IMR-90 (cell line): ENCODE data around the gene CPHXL2. TPM values are rescaled to one million over a fixed set of nuclear protein-coding genes. Genes with fewer than 3 reads are reported as not detected.
A peak's percentile ranks its signal among the peaks of the same experiment; 100 is the strongest.

ENCODE experiments used
- ATAC-seq: fragments of 200-7000 bp; cut with Tn5 transposase; 2 replicates; pipeline ENCODE4 v1.9.1; 2020; ENCODE audit warnings: low read depth, mild to moderate bottlenecking, moderate library complexity
- Bru-seq: library from RNA; stranded (reverse); fragments of 400-500 nt; gene quantifications from one replicate; lab custom pipeline; 2021; lab: Mats Ljungman, UMichigan
- BruChase-seq, 2 experiments: library from RNA; stranded (reverse); fragments of 400-500 nt; gene quantifications; one replicate each; lab custom pipeline; 2021; lab: Mats Ljungman, UMichigan
- BruUV-seq: library from RNA; stranded (reverse); fragments of 400-500 nt; replicated peaks from 2 replicates; lab custom pipeline; 2021; lab: Mats Ljungman, UMichigan
- CTCF ChIA-PET: fragments of 300-600 bp; formaldehyde crosslinking; extraction: SDS; loops from one replicate; lab custom pipeline; 2021; ENCODE audit warnings: antibody characterized with exemption; lab: Yijun Ruan, JAX
- POLR2A ChIA-PET: fragments of 300-600 bp; sonication (Branson Sonifier 250); formaldehyde crosslinking; loops from one replicate; lab custom pipeline; 2022; ENCODE audit warnings: antibody characterized with exemption; ENCODE audit not compliant: unreplicated experiment; lab: Charles Lee
- DNase-seq: peaks from one replicate; pipeline ENCODE4 v3.0.0; 2013
- H2AFZ ChIP-seq: replicated peaks from 2 replicates; pipeline ENCODE3; 2013; ENCODE audit warnings: low read length, mild to moderate bottlenecking; ENCODE audit not compliant: poor library complexity
- H2AK5ac ChIP-seq: 2 replicates; pipeline ENCODE4 v1.6.1; 2013; ENCODE audit warnings: low read depth, low read length, inconsistent platforms
- H2AK9ac ChIP-seq: replicated peaks from 2 replicates; pipeline ENCODE3; 2013; ENCODE audit warnings: mild to moderate bottlenecking, low read depth, low read length, moderate library complexity; ENCODE audit not compliant: poor library complexity
- H2BK120ac ChIP-seq: 2 replicates; pipeline ENCODE4 v1.6.1; 2013; ENCODE audit warnings: low read depth, low read length, inconsistent platforms
- H2BK15ac ChIP-seq: 3 replicates; pipeline ENCODE4 v1.6.1; 2013; ENCODE audit warnings: low read depth, low read length, inconsistent platforms
- H2BK20ac ChIP-seq: 2 replicates; pipeline ENCODE4 v1.6.1; 2013; ENCODE audit warnings: low read depth, mild to moderate bottlenecking, inconsistent platforms, low read length, moderate library complexity
- H2BK5ac ChIP-seq: 2 replicates; pipeline ENCODE4 v1.6.1; 2013; ENCODE audit warnings: mild to moderate bottlenecking, low read depth, low read length, inconsistent platforms; ENCODE audit not compliant: poor library complexity, severe bottlenecking
- H3K14ac ChIP-seq: replicated peaks from 2 replicates; pipeline ENCODE4 v1.6.1; 2013; ENCODE audit warnings: low read depth, low read length, inconsistent platforms
- H3K18ac ChIP-seq: 2 replicates; pipeline ENCODE4 v1.6.1; 2013; ENCODE audit warnings: low read depth, low read length, control low read depth
- H3K23ac ChIP-seq: 2 replicates; pipeline ENCODE4 v1.6.1; 2013; ENCODE audit warnings: low read depth, low read length, inconsistent platforms
- H3K27ac ChIP-seq: 2 replicates; pipeline ENCODE4 v1.5.1; 2013; ENCODE audit warnings: mild to moderate bottlenecking, control low read depth, low read length; ENCODE audit not compliant: insufficient read depth
- H3K27me3 ChIP-seq: 2 replicates; pipeline ENCODE4 v1.6.1; 2013; ENCODE audit warnings: low read length; ENCODE audit not compliant: control insufficient read depth, insufficient read depth
- H3K36me3 ChIP-seq: 2 replicates; pipeline ENCODE4 v1.6.1; 2013; ENCODE audit warnings: low read length, mixed read lengths; ENCODE audit not compliant: control insufficient read depth, insufficient read depth
- H3K4ac ChIP-seq: 2 replicates; pipeline ENCODE4 v1.6.1; 2013; ENCODE audit warnings: low read depth, low read length, inconsistent platforms
- H3K4me1 ChIP-seq: 2 replicates; pipeline ENCODE4 v1.6.1; 2013; ENCODE audit warnings: low read length, mixed read lengths; ENCODE audit not compliant: control insufficient read depth, insufficient read depth
- H3K4me2 ChIP-seq: 2 replicates; pipeline ENCODE4 v1.6.1; 2013; ENCODE audit warnings: low read depth, mild to moderate bottlenecking, control low read depth, low read length, moderate library complexity
- H3K4me3 ChIP-seq: 2 replicates; pipeline ENCODE4 v1.5.1; 2013; ENCODE audit warnings: low read depth, mild to moderate bottlenecking, control low read depth, low read length, moderate library complexity; ENCODE audit not compliant: insufficient read depth
- H3K56ac ChIP-seq: 2 replicates; pipeline ENCODE4 v1.6.1; 2013; ENCODE audit warnings: low read length, inconsistent platforms; ENCODE audit not compliant: insufficient read depth; ENCODE audit errors: extremely low read depth
- H3K79me1 ChIP-seq, 2 experiments: 2 replicates each; pipeline ENCODE4 v1.6.1; 2013; ENCODE audit warnings: low read length in 2 of 2, inconsistent platforms in 1 of 2, low read depth in 1 of 2
- H3K9ac ChIP-seq: 2 replicates; pipeline ENCODE4 v1.6.1; 2013; ENCODE audit warnings: low read depth, low read length, control low read depth
- H3K9me1 ChIP-seq: 2 replicates; pipeline ENCODE4 v1.6.1; 2013; ENCODE audit warnings: low read length, inconsistent platforms; ENCODE audit not compliant: insufficient read depth
- H3K9me3 ChIP-seq: 2 replicates; pipeline ENCODE4 v1.6.1; 2013; ENCODE audit warnings: low read length; ENCODE audit not compliant: control insufficient read depth, insufficient read depth
- H4K20me1 ChIP-seq: 2 replicates; pipeline ENCODE4 v1.6.1; 2013; ENCODE audit warnings: low read length, inconsistent platforms; ENCODE audit not compliant: insufficient read depth
- H4K5ac ChIP-seq: 2 replicates; pipeline ENCODE4 v1.6.1; 2013; ENCODE audit warnings: mild to moderate bottlenecking, low read depth, low read length, control low read depth
- H4K8ac ChIP-seq, 2 experiments: 2 replicates each; pipeline ENCODE4 v1.6.1; 2013; ENCODE audit warnings: low read depth in 2 of 2, low read length in 2 of 2, control low read depth in 1 of 2, inconsistent platforms in 1 of 2
- H4K91ac ChIP-seq: 2 replicates; pipeline ENCODE4 v1.6.1; 2013; ENCODE audit warnings: low read depth, low read length, inconsistent platforms; ENCODE audit not compliant: insufficient read depth
- BHLHE40 ChIP-seq: fragments of 150-350 bp; IDR thresholded peaks from 2 replicates; pipeline ENCODE4 v1.6.1; 2016; ENCODE audit warnings: mild to moderate bottlenecking, low read depth, low read length
- CEBPB ChIP-seq: IDR thresholded peaks from 2 replicates; pipeline ENCODE4 v1.6.1; 2012; ENCODE audit warnings: low read depth, low read length, improper control_type of control experiment
- CHD1 ChIP-seq: IDR thresholded peaks from 2 replicates; pipeline ENCODE4 v1.6.1; 2012; ENCODE audit warnings: low read depth, low read length, improper control_type of control experiment
- FOS ChIP-seq: fragments of 150-350 bp; IDR thresholded peaks from 2 replicates; pipeline ENCODE4 v1.6.1; 2016; ENCODE audit warnings: low read depth, low read length
- MAFK ChIP-seq: IDR thresholded peaks from 2 replicates; pipeline ENCODE4 v1.6.1; 2012; ENCODE audit warnings: low read depth, low read length, improper control_type of control experiment
- MAZ ChIP-seq: IDR thresholded peaks from 2 replicates; pipeline ENCODE4 v1.6.1; 2012; ENCODE audit warnings: low read depth, mild to moderate bottlenecking, low read length, improper control_type of control experiment, moderate library complexity, borderline replicate concordance
- NFE2L2 ChIP-seq: fragments of 150-350 bp; IDR thresholded peaks from 2 replicates; pipeline ENCODE4 v1.6.1; 2016; ENCODE audit warnings: low read depth, mild to moderate bottlenecking, low read length
- POLR2A ChIP-seq: IDR thresholded peaks from 2 replicates; pipeline ENCODE4 v1.6.1; 2012; ENCODE audit warnings: mild to moderate bottlenecking, low read depth, low read length
- RAD21 ChIP-seq: IDR thresholded peaks from 2 replicates; pipeline ENCODE4 v1.6.1; 2012; ENCODE audit warnings: low read length, improper control_type of control experiment
- RCOR1 ChIP-seq: IDR thresholded peaks from 2 replicates; pipeline ENCODE4 v1.6.1; 2012; ENCODE audit warnings: mild to moderate bottlenecking, low read length, improper control_type of control experiment; ENCODE audit not compliant: insufficient replicate concordance
- RFX5 ChIP-seq: IDR thresholded peaks from 2 replicates; pipeline ENCODE4 v1.8.0; 2012; ENCODE audit warnings: low read depth, mild to moderate bottlenecking, low read length, moderate library complexity
- SMC3 ChIP-seq: fragments of 150-350 bp; IDR thresholded peaks from 2 replicates; pipeline ENCODE4 v1.6.1; 2016; ENCODE audit warnings: low read depth, mild to moderate bottlenecking, antibody characterized with exemption, low read length, moderate library complexity
- WGBS, 2 experiments: methylation state at CpG; one replicate each; pipeline versions ENCODE4 v1.1.5 to v1.1.7; 2013; ENCODE audit warnings: missing lambda C conversion rate in 2 of 2; ENCODE audit not compliant: insufficient read length in 1 of 2; ENCODE audit errors: extremely low coverage in 2 of 2; 5-methylcytosine and 5-hydroxymethylcytosine counted together
- dilution Hi-C: fragments of 300-500 bp; cut with HindIII; formaldehyde crosslinking; loops from one replicate; pipeline ENCODE4 v1.14.3; 2018; ENCODE audit warnings: low sequenced_read_pairs; ENCODE audit not compliant: unreplicated experiment
- in situ Hi-C: fragments of 300-500 bp; cut with MboI; formaldehyde crosslinking; loops from 3 replicates; pipeline ENCODE4 v1.14.3; 2019; ENCODE audit warnings: low sequenced_read_pairs, inconsistent platforms, mixed read lengths
- intact Hi-C: fragments of 100-400 bp; cut with micrococcal nuclease; formaldehyde crosslinking; loops from 2 replicates; pipeline ENCODE4 v1.10.0; 2022
- long read RNA-seq: library from polyadenylated mRNA; unstranded; transcript quantifications from one replicate; pipeline ENCODE4 v2.0.0, GENCODE V29; 2021; ENCODE audit not compliant: unreplicated experiment
- polyA plus RNA-seq, 3 experiments: library from polyadenylated mRNA; depleted of rRNA; stranded (reverse); fragments of >200 nt; gene quantifications; 2 replicates each; pipeline ENCODE4 v1.2.3, GENCODE V29; 2012; ENCODE audit warnings: low replicate concordance in 1 of 3
- total RNA-seq: library from RNA; depleted of rRNA; stranded (reverse); fragments of >200 nt; gene quantifications from 2 replicates; pipeline ENCODE4 v1.2.3, GENCODE V29; 2012; rRNA removed
- TF ChIP-seq, protein P1 (sequence below): fragments of 150-350 bp; IDR thresholded peaks from 2 replicates; pipeline ENCODE4 v1.6.1; 2016; ENCODE audit warnings: low read depth, mild to moderate bottlenecking, low read length, moderate library complexity, borderline replicate concordance

CPHXL2 gene
- total RNA-seq (not detected in 2 replicates), polyA plus RNA-seq (2012; rRNA removed) (not detected in 2 replicates), Bru-seq, nascent RNA (not detected), BruChase-seq, experiment 1, labeled RNA remaining after a 6-hour chase (not detected), BruChase-seq, experiment 2, labeled RNA remaining after a 2-hour chase (percentile 5 among the genes with signal in this experiment)
- polyA plus RNA-seq (2012; cell fraction: cytosol; rRNA removed): not detected in 2 replicates
- polyA plus RNA-seq (2012; cell fraction: nucleus; rRNA removed; ENCODE audit: low replicate concordance): not detected in 2 replicates
- long read RNA-seq: 0 reads

- no peak within 1 kb of the TSS for H2AFZ ChIP-seq
- H3K14ac ChIP-seq: no peak within 1 kb of the TSS
- TF ChIP-seq CEBPB: no peak
- no peak for TF ChIP-seq MAFK
- TF ChIP-seq NFE2L2: no peak
- no peak for TF ChIP-seq RAD21
- TF ChIP-seq FOS: no peak
- no peak for TF ChIP-seq RCOR1
- TF ChIP-seq, protein P1, sequence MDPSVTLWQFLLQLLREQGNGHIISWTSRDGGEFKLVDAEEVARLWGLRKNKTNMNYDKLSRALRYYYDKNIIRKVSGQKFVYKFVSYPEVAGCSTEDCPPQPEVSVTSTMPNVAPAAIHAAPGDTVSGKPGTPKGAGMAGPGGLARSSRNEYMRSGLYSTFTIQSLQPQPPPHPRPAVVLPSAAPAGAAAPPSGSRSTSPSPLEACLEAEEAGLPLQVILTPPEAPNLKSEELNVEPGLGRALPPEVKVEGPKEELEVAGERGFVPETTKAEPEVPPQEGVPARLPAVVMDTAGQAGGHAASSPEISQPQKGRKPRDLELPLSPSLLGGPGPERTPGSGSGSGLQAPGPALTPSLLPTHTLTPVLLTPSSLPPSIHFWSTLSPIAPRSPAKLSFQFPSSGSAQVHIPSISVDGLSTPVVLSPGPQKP: no peak
- no peak for TF ChIP-seq BHLHE40
- no peak for TF ChIP-seq POLR2A
- TF ChIP-seq SMC3: no peak
- TF ChIP-seq RFX5: no peak
- TF ChIP-seq CHD1: no peak
- no peak for TF ChIP-seq MAZ
- CTCF ChIA-PET: no interaction called here
- no peak for DNase-seq
- H3K4me3 ChIP-seq: no peak within 1 kb of the TSS
- no peak within 1 kb of the TSS for H2AK9ac ChIP-seq
- H3K9me1 ChIP-seq: no peaks in the 10 kb centered on the region
- dilution Hi-C loops: no loop called here
- H3K27ac ChIP-seq: no peak within 1 kb of the TSS
- H3K18ac ChIP-seq: no peak within 1 kb of the TSS
- H3K27me3 ChIP-seq: no peaks in the 10 kb centered on the region
- POLR2A ChIA-PET: no interaction called here
- whole genome bisulfite sequencing, 2 experiments: no CpG with 5 or more reads among the region's 4 CpGs
- no peaks in the 10 kb centered on the region for H3K36me3 ChIP-seq
- H2BK15ac ChIP-seq: no peak within 1 kb of the TSS
- no peak within 1 kb of the TSS for H2AK5ac ChIP-seq
- no peaks in the 10 kb centered on the region for H3K79me1 ChIP-seq
- no peak within 1 kb of the TSS for H3K56ac ChIP-seq
- H2BK5ac ChIP-seq: no peak within 1 kb of the TSS
- no peak for ATAC-seq
- no peaks in the 10 kb centered on the region for H3K9me3 ChIP-seq
- H4K91ac ChIP-seq: no peak within 1 kb of the TSS
- no peak within 1 kb of the TSS for H4K5ac ChIP-seq
- no peak within 1 kb of the TSS for H3K9ac ChIP-seq
- H3K4ac ChIP-seq: no peak within 1 kb of the TSS
- intact Hi-C loops: no loop called here
- in situ Hi-C loops: no loop called here
- no peak within 1 kb of the TSS for H3K23ac ChIP-seq
- no peak within 1 kb of the TSS for H4K8ac ChIP-seq
- no TSS peak for BruUV-seq
- H2BK120ac ChIP-seq: no peak within 1 kb of the TSS
- H3K4me2 ChIP-seq: no peak within 1 kb of the TSS
- H2BK20ac ChIP-seq: no peak within 1 kb of the TSS
- H4K20me1 ChIP-seq: no peaks in the 10 kb centered on the region
- no peaks in the 10 kb centered on the region for H3K4me1 ChIP-seq
Observed at GRCh38 chr16:75676909-75677308, at the start of gene CPHXL2. TSS of gene CPHXL2 (minus strand) at chr16:75677009. CDS start at chr16:75676999, 10 bp downstream.
